ENCODE results near the gene NDUFV3. TPM values are rescaled to one million over a fixed set of nuclear protein-coding genes. Genes with fewer than 3 reads are reported as not detected.

The NDUFV3 gene
- total and polyA plus RNA-seq, 2 of the 13 experiments (the other 11 are each of a cell fraction or from before 2014, with no cell fraction given): 14.2 to 29.6 TPM

DNA sequence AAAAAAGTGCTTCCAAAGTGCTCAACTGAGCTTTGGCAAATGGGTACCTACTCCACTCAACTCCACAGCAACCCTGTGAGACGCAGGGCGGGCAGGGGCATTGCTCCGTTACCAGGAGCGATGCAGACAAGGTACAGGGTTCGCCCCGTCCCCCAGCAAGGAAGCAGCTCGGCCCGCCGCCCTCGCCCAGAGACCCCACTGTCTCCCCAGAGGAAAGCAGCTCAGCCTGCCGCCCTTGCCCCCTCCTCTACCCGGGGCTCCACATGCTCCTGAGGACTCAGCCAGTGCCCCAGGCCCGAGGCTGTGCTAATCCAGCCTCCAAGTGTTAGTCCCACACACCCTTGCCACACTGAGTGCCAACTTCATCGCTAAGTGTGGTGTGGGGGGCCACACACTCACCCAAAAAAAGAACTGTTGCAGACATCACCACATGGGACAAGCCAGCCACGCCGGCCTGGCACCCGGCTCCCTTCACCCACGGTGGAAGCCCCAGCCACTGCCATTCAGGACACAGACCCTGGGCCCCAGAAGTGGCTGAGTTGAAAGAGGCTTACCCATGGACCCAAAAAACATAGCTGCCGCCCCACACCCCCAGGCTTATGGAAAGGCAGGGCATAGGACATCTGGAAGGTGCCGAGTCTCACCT is 40.1 kb upstream of the NDUFV3 start:
- Histone ChIP-seq H3K27me3 (ENCODE audit: control insufficient read depth in 1 of 2, insufficient read depth in 2 of 2, low read length in 2 of 2) (no peaks in the 10 kb centered on the region; a peak in 1 of 5 replicates), H2AFZ (ENCODE audit: low read length) (no peak overlapping the region), H3K9ac (ENCODE audit: insufficient read depth, low read depth, low read length) (no peak overlapping the region), H4K20me1 (ENCODE audit: insufficient read depth, low read length) (no peaks in the 10 kb centered on the region), H3K36me3 (replicated peaks in 1 of 2; ENCODE audit: control insufficient read depth in 1 of 2, insufficient read depth in 2 of 2, low read length in 2 of 2) (peaks cover 39 to 90% of the 10 kb centered on the region in 2 experiments), H3K79me2 (ENCODE audit: insufficient read depth, low read length) (no peaks in the 10 kb centered on the region), H3K4me1 (ENCODE audit: insufficient read depth, low read length) (no peaks in the 10 kb centered on the region), H3K9me3 (ENCODE audit: low read length) (no peaks in the 10 kb centered on the region), H3K4me2 (ENCODE audit: low read depth, low read length) (no peak overlapping the region), H3K4me3 (replicated peaks in 1 of 3; ENCODE audit: insufficient read depth in 1 of 3, low read depth in 2 of 3, low read length in 3 of 3) (no peak overlapping the region), H3K27ac (ENCODE audit: extremely low read length, insufficient read depth, low read length) (no peak overlapping the region)
- ATAC-seq (no peak), DNase-seq (ENCODE audit: low spot score) (no peak), FAIRE-seq (no peak)
- ChIA-PET CTCF (ENCODE audit: low intra/inter-chr PET ratio, low total read pairs) (no interaction called here), POLR2A (no interaction called here)
- BruUV-seq (replicated peaks): no TSS peak
- intact Hi-C loops (cut with micrococcal nuclease; ENCODE audit: unreplicated experiment) (no loop called here), in situ Hi-C loops (cut with HindIII; ENCODE audit: extremely low pct_ligation_motif_present, low pct_unique_long_range_greater_than_20kb) (no loop called here)
- 97% methylated on average over 4 of the region's 20 CpGs for WGBS (ENCODE audit: low lambda C conversion rate)
- TF ChIP-seq ZIK1 (CRISPR knock-in tag; IDR thresholded peaks at IDR 0.05; ENCODE audit: borderline replicate concordance, low read depth): no peak
- TF ChIP-seq, protein P1, sequence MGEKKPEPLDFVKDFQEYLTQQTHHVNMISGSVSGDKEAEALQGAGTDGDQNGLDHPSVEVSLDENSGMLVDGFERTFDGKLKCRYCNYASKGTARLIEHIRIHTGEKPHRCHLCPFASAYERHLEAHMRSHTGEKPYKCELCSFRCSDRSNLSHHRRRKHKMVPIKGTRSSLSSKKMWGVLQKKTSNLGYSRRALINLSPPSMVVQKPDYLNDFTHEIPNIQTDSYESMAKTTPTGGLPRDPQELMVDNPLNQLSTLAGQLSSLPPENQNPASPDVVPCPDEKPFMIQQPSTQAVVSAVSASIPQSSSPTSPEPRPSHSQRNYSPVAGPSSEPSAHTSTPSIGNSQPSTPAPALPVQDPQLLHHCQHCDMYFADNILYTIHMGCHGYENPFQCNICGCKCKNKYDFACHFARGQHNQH (CRISPR knock-in tag; IDR thresholded peaks at IDR 0.05): no peak
- TF ChIP-seq, protein P2, sequence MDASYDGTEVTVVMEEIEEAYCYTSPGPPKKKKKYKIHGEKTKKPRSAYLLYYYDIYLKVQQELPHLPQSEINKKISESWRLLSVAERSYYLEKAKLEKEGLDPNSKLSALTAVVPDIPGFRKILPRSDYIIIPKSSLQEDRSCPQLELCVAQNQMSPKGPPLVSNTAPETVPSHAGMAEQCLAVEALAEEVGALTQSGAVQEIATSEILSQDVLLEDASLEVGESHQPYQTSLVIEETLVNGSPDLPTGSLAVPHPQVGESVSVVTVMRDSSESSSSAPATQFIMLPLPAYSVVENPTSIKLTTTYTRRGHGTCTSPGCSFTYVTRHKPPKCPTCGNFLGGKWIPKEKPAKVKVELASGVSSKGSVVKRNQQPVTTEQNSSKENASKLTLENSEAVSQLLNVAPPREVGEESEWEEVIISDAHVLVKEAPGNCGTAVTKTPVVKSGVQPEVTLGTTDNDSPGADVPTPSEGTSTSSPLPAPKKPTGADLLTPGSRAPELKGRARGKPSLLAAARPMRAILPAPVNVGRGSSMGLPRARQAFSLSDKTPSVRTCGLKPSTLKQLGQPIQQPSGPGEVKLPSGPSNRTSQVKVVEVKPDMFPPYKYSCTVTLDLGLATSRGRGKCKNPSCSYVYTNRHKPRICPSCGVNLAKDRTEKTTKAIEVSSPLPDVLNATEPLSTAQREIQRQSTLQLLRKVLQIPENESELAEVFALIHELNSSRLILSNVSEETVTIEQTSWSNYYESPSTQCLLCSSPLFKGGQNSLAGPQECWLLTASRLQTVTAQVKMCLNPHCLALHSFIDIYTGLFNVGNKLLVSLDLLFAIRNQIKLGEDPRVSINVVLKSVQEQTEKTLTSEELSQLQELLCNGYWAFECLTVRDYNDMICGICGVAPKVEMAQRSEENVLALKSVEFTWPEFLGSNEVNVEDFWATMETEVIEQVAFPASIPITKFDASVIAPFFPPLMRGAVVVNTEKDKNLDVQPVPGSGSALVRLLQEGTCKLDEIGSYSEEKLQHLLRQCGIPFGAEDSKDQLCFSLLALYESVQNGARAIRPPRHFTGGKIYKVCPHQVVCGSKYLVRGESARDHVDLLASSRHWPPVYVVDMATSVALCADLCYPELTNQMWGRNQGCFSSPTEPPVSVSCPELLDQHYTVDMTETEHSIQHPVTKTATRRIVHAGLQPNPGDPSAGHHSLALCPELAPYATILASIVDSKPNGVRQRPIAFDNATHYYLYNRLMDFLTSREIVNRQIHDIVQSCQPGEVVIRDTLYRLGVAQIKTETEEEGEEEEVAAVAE (CRISPR knock-in tag; IDR thresholded peaks at IDR 0.05; ENCODE audit: borderline replicate concordance): no peak
- no peak for TF ChIP-seq TBX2 (CRISPR knock-in tag; IDR thresholded peaks at IDR 0.05; ENCODE audit: borderline replicate concordance)
- TF ChIP-seq ZNF30 (CRISPR knock-in tag; IDR thresholded peaks at IDR 0.05): no peak
- TF ChIP-seq HNRNPUL1 (IDR thresholded peaks at IDR 0.05; ENCODE audit: low read depth, low read length): no peak
- TF ChIP-seq SRY (CRISPR knock-in tag; IDR thresholded peaks at IDR 0.05): no peak
- TF ChIP-seq ZNF572 (CRISPR knock-in tag; IDR thresholded peaks at IDR 0.05): no peak
- TF ChIP-seq, protein P3, sequence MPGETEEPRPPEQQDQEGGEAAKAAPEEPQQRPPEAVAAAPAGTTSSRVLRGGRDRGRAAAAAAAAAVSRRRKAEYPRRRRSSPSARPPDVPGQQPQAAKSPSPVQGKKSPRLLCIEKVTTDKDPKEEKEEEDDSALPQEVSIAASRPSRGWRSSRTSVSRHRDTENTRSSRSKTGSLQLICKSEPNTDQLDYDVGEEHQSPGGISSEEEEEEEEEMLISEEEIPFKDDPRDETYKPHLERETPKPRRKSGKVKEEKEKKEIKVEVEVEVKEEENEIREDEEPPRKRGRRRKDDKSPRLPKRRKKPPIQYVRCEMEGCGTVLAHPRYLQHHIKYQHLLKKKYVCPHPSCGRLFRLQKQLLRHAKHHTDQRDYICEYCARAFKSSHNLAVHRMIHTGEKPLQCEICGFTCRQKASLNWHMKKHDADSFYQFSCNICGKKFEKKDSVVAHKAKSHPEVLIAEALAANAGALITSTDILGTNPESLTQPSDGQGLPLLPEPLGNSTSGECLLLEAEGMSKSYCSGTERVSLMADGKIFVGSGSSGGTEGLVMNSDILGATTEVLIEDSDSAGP (CRISPR knock-in tag; IDR thresholded peaks at IDR 0.05; ENCODE audit: borderline replicate concordance): no peak
- no peak for TF ChIP-seq SATB2 (CRISPR knock-in tag; IDR thresholded peaks at IDR 0.05)
- TF ChIP-seq HNRNPK (IDR thresholded peaks at IDR 0.05; ENCODE audit: low read depth, low read length, poor library complexity, severe bottlenecking): no peak
- no peak for TF ChIP-seq MTA1 (CRISPR knock-in tag; IDR thresholded peaks at IDR 0.05; ENCODE audit: borderline replicate concordance)
- TF ChIP-seq, protein P4, sequence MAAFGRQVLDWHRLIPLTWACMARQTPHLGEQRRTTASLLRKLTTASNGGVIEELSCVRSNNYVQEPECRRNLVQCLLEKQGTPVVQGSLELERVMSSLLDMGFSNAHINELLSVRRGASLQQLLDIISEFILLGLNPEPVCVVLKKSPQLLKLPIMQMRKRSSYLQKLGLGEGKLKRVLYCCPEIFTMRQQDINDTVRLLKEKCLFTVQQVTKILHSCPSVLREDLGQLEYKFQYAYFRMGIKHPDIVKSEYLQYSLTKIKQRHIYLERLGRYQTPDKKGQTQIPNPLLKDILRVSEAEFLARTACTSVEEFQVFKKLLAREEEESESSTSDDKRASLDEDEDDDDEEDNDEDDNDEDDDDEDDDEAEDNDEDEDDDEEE (CRISPR knock-in tag; IDR thresholded peaks at IDR 0.05): no peak
- TF ChIP-seq STAT5B (CRISPR knock-in tag; IDR thresholded peaks at IDR 0.05): no peak
